IMR-90 (cell line): ENCODE results near the gene COL27A1. TPM values are rescaled to one million over a fixed set of nuclear protein-coding genes. Genes with fewer than 3 reads are reported as not detected.

ENCODE experiments used
- ATAC-seq: fragments of 200-7000 bp; cut with Tn5 transposase; 2 replicates; pipeline ENCODE4 v1.9.1; 2020; ENCODE audit warnings: low read depth, mild to moderate bottlenecking, moderate library complexity
- BruUV-seq: library from RNA; stranded (reverse); fragments of 400-500 nt; replicated peaks from 2 replicates; lab custom pipeline; 2021; lab: Mats Ljungman, UMichigan
- CTCF ChIA-PET: fragments of 300-600 bp; formaldehyde crosslinking; extraction: SDS; loops from one replicate; lab custom pipeline; 2021; ENCODE audit warnings: antibody characterized with exemption; lab: Yijun Ruan, JAX
- POLR2A ChIA-PET: fragments of 300-600 bp; sonication (Branson Sonifier 250); formaldehyde crosslinking; loops from one replicate; lab custom pipeline; 2022; ENCODE audit warnings: antibody characterized with exemption; ENCODE audit not compliant: unreplicated experiment; lab: Charles Lee
- DNase-seq: peaks from one replicate; pipeline ENCODE4 v3.0.0; 2013
- H2AFZ ChIP-seq: replicated peaks from 2 replicates; pipeline ENCODE3; 2013; ENCODE audit warnings: low read length, mild to moderate bottlenecking; ENCODE audit not compliant: poor library complexity
- H2AK5ac ChIP-seq: 2 replicates; pipeline ENCODE4 v1.6.1; 2013; ENCODE audit warnings: low read depth, low read length, inconsistent platforms
- H2AK9ac ChIP-seq: replicated peaks from 2 replicates; pipeline ENCODE3; 2013; ENCODE audit warnings: mild to moderate bottlenecking, low read depth, low read length, moderate library complexity; ENCODE audit not compliant: poor library complexity
- H2BK120ac ChIP-seq: 2 replicates; pipeline ENCODE4 v1.6.1; 2013; ENCODE audit warnings: low read depth, low read length, inconsistent platforms
- H2BK15ac ChIP-seq: 3 replicates; pipeline ENCODE4 v1.6.1; 2013; ENCODE audit warnings: low read depth, low read length, inconsistent platforms
- H2BK20ac ChIP-seq: 2 replicates; pipeline ENCODE4 v1.6.1; 2013; ENCODE audit warnings: low read depth, mild to moderate bottlenecking, inconsistent platforms, low read length, moderate library complexity
- H2BK5ac ChIP-seq: 2 replicates; pipeline ENCODE4 v1.6.1; 2013; ENCODE audit warnings: mild to moderate bottlenecking, low read depth, low read length, inconsistent platforms; ENCODE audit not compliant: poor library complexity, severe bottlenecking
- H3K14ac ChIP-seq: replicated peaks from 2 replicates; pipeline ENCODE4 v1.6.1; 2013; ENCODE audit warnings: low read depth, low read length, inconsistent platforms
- H3K18ac ChIP-seq: 2 replicates; pipeline ENCODE4 v1.6.1; 2013; ENCODE audit warnings: low read depth, low read length, control low read depth
- H3K23ac ChIP-seq: 2 replicates; pipeline ENCODE4 v1.6.1; 2013; ENCODE audit warnings: low read depth, low read length, inconsistent platforms
- H3K27ac ChIP-seq: 2 replicates; pipeline ENCODE4 v1.5.1; 2013; ENCODE audit warnings: mild to moderate bottlenecking, control low read depth, low read length; ENCODE audit not compliant: insufficient read depth
- H3K27me3 ChIP-seq: 2 replicates; pipeline ENCODE4 v1.6.1; 2013; ENCODE audit warnings: low read length; ENCODE audit not compliant: control insufficient read depth, insufficient read depth
- H3K36me3 ChIP-seq: 2 replicates; pipeline ENCODE4 v1.6.1; 2013; ENCODE audit warnings: low read length, mixed read lengths; ENCODE audit not compliant: control insufficient read depth, insufficient read depth
- H3K4ac ChIP-seq: 2 replicates; pipeline ENCODE4 v1.6.1; 2013; ENCODE audit warnings: low read depth, low read length, inconsistent platforms
- H3K4me1 ChIP-seq: 2 replicates; pipeline ENCODE4 v1.6.1; 2013; ENCODE audit warnings: low read length, mixed read lengths; ENCODE audit not compliant: control insufficient read depth, insufficient read depth
- H3K4me2 ChIP-seq: 2 replicates; pipeline ENCODE4 v1.6.1; 2013; ENCODE audit warnings: low read depth, mild to moderate bottlenecking, control low read depth, low read length, moderate library complexity
- H3K4me3 ChIP-seq: 2 replicates; pipeline ENCODE4 v1.5.1; 2013; ENCODE audit warnings: low read depth, mild to moderate bottlenecking, control low read depth, low read length, moderate library complexity; ENCODE audit not compliant: insufficient read depth
- H3K56ac ChIP-seq: 2 replicates; pipeline ENCODE4 v1.6.1; 2013; ENCODE audit warnings: low read length, inconsistent platforms; ENCODE audit not compliant: insufficient read depth; ENCODE audit errors: extremely low read depth
- H3K79me1 ChIP-seq, 2 experiments: 2 replicates each; pipeline ENCODE4 v1.6.1; 2013; ENCODE audit warnings: low read length in 2 of 2, inconsistent platforms in 1 of 2, low read depth in 1 of 2
- H3K9ac ChIP-seq: 2 replicates; pipeline ENCODE4 v1.6.1; 2013; ENCODE audit warnings: low read depth, low read length, control low read depth
- H3K9me1 ChIP-seq: 2 replicates; pipeline ENCODE4 v1.6.1; 2013; ENCODE audit warnings: low read length, inconsistent platforms; ENCODE audit not compliant: insufficient read depth
- H3K9me3 ChIP-seq: 2 replicates; pipeline ENCODE4 v1.6.1; 2013; ENCODE audit warnings: low read length; ENCODE audit not compliant: control insufficient read depth, insufficient read depth
- H4K20me1 ChIP-seq: 2 replicates; pipeline ENCODE4 v1.6.1; 2013; ENCODE audit warnings: low read length, inconsistent platforms; ENCODE audit not compliant: insufficient read depth
- H4K5ac ChIP-seq: 2 replicates; pipeline ENCODE4 v1.6.1; 2013; ENCODE audit warnings: mild to moderate bottlenecking, low read depth, low read length, control low read depth
- H4K8ac ChIP-seq, 2 experiments: 2 replicates each; pipeline ENCODE4 v1.6.1; 2013; ENCODE audit warnings: low read depth in 2 of 2, low read length in 2 of 2, control low read depth in 1 of 2, inconsistent platforms in 1 of 2
- H4K91ac ChIP-seq: 2 replicates; pipeline ENCODE4 v1.6.1; 2013; ENCODE audit warnings: low read depth, low read length, inconsistent platforms; ENCODE audit not compliant: insufficient read depth
- BHLHE40 ChIP-seq: fragments of 150-350 bp; IDR thresholded peaks from 2 replicates; pipeline ENCODE4 v1.6.1; 2016; ENCODE audit warnings: mild to moderate bottlenecking, low read depth, low read length
- CEBPB ChIP-seq: IDR thresholded peaks from 2 replicates; pipeline ENCODE4 v1.6.1; 2012; ENCODE audit warnings: low read depth, low read length, improper control_type of control experiment
- CTCF ChIP-seq: conservative IDR thresholded peaks from 2 replicates; pipeline ENCODE4 v1.5.1; 2012; ENCODE audit warnings: mild to moderate bottlenecking, low read depth, low read length, improper control_type of control experiment
- ELK1 ChIP-seq: fragments of 150-350 bp; IDR thresholded peaks from 2 replicates; pipeline ENCODE4 v1.6.1; 2016; ENCODE audit warnings: low read depth, mild to moderate bottlenecking, low read length, moderate library complexity, borderline replicate concordance
- FOS ChIP-seq: fragments of 150-350 bp; IDR thresholded peaks from 2 replicates; pipeline ENCODE4 v1.6.1; 2016; ENCODE audit warnings: low read depth, low read length
- MAFK ChIP-seq: IDR thresholded peaks from 2 replicates; pipeline ENCODE4 v1.6.1; 2012; ENCODE audit warnings: low read depth, low read length, improper control_type of control experiment
- MAZ ChIP-seq: IDR thresholded peaks from 2 replicates; pipeline ENCODE4 v1.6.1; 2012; ENCODE audit warnings: low read depth, mild to moderate bottlenecking, low read length, improper control_type of control experiment, moderate library complexity, borderline replicate concordance
- MXI1 ChIP-seq: IDR thresholded peaks from 2 replicates; pipeline ENCODE4 v1.6.1; 2012; ENCODE audit warnings: low read depth, mild to moderate bottlenecking, low read length, moderate library complexity, borderline replicate concordance
- NFE2L2 ChIP-seq: fragments of 150-350 bp; IDR thresholded peaks from 2 replicates; pipeline ENCODE4 v1.6.1; 2016; ENCODE audit warnings: low read depth, mild to moderate bottlenecking, low read length
- POLR2A ChIP-seq: IDR thresholded peaks from 2 replicates; pipeline ENCODE4 v1.6.1; 2012; ENCODE audit warnings: mild to moderate bottlenecking, low read depth, low read length
- RAD21 ChIP-seq: IDR thresholded peaks from 2 replicates; pipeline ENCODE4 v1.6.1; 2012; ENCODE audit warnings: low read length, improper control_type of control experiment
- RFX5 ChIP-seq: IDR thresholded peaks from 2 replicates; pipeline ENCODE4 v1.8.0; 2012; ENCODE audit warnings: low read depth, mild to moderate bottlenecking, low read length, moderate library complexity
- SMC3 ChIP-seq: fragments of 150-350 bp; IDR thresholded peaks from 2 replicates; pipeline ENCODE4 v1.6.1; 2016; ENCODE audit warnings: low read depth, mild to moderate bottlenecking, antibody characterized with exemption, low read length, moderate library complexity
- USF2 ChIP-seq: fragments of 150-350 bp; IDR thresholded peaks from 2 replicates; pipeline ENCODE4 v1.6.1; 2017; ENCODE audit warnings: mild to moderate bottlenecking, antibody characterized with exemption, low read length, low read depth
- WGBS, 2 experiments: methylation state at CpG; one replicate each; pipeline versions ENCODE4 v1.1.5 to v1.1.7; 2013; ENCODE audit warnings: missing lambda C conversion rate in 2 of 2; ENCODE audit not compliant: insufficient read length in 1 of 2; ENCODE audit errors: extremely low coverage in 2 of 2; 5-methylcytosine and 5-hydroxymethylcytosine counted together
- dilution Hi-C: fragments of 300-500 bp; cut with HindIII; formaldehyde crosslinking; loops from one replicate; pipeline ENCODE4 v1.14.3; 2018; ENCODE audit warnings: low sequenced_read_pairs; ENCODE audit not compliant: unreplicated experiment
- in situ Hi-C: fragments of 300-500 bp; cut with MboI; formaldehyde crosslinking; loops from 3 replicates; pipeline ENCODE4 v1.14.3; 2019; ENCODE audit warnings: low sequenced_read_pairs, inconsistent platforms, mixed read lengths
- intact Hi-C: fragments of 100-400 bp; cut with micrococcal nuclease; formaldehyde crosslinking; loops from 2 replicates; pipeline ENCODE4 v1.10.0; 2022
- polyA plus RNA-seq, 3 experiments: library from polyadenylated mRNA; depleted of rRNA; stranded (reverse); fragments of >200 nt; gene quantifications; 2 replicates each; pipeline ENCODE4 v1.2.3, GENCODE V29; 2012; ENCODE audit warnings: low replicate concordance in 1 of 3
- total RNA-seq: library from RNA; depleted of rRNA; stranded (reverse); fragments of >200 nt; gene quantifications from 2 replicates; pipeline ENCODE4 v1.2.3, GENCODE V29; 2012

COL27A1 gene
- total and polyA plus RNA-seq, 2 of the 4 experiments (the other 2 are of a cell fraction) = 3.2 to 18.3 TPM

- no peak for ATAC-seq
- Histone ChIP-seq H3K79me1 (no peaks in the 10 kb centered on the region), H3K56ac (no peak overlapping the region), H3K27ac (no peak overlapping the region), H4K8ac (no peak overlapping the region), H2BK15ac (no peak overlapping the region), H2AK9ac (no peak overlapping the region), H2BK20ac (no peak overlapping the region), H4K5ac (no peak overlapping the region), H2BK5ac (no peak overlapping the region), H3K4me1 (no peaks in the 10 kb centered on the region), H3K27me3 (no peaks in the 10 kb centered on the region), H3K4ac (no peak overlapping the region), H2BK120ac (no peak overlapping the region), H2AFZ (no peak overlapping the region), H3K9me3 (no peaks in the 10 kb centered on the region), H3K9me1 (peaks cover 2% of the 10 kb centered on the region; the same call in 1 of the 2 replicates), H4K20me1 (no peaks in the 10 kb centered on the region), H3K36me3 (peaks cover 3% of the 10 kb centered on the region; the same call in 1 of the 2 replicates), H3K4me2 (no peak overlapping the region), H4K91ac (no peak overlapping the region), H3K14ac (no peak overlapping the region), H3K9ac (no peak overlapping the region), H3K4me3 (no peak overlapping the region), H3K23ac (no peak overlapping the region), H3K18ac (no peak overlapping the region), H2AK5ac (no peak overlapping the region)
- ChIA-PET POLR2A (no interaction called here), CTCF (interaction anchor here (0.6 kb wide), 1 partner anchor 8 kb away, joined by 3 read pairs; no protein-coding TSS in a partner anchor)
- 62% methylated on average over 4 of the region's 10 CpGs; no CpG with 5 or more reads in 1 of the 2 experiments for WGBS, 2 experiments
- no peak for DNase-seq
- intact Hi-C loops (no loop called here), dilution Hi-C loops (no loop called here), in situ Hi-C loops (no loop called here)
- BruUV-seq = no TSS peak
- no peak for TF ChIP-seq RAD21
- TF ChIP-seq FOS = no peak
- no peak for TF ChIP-seq NFE2L2
- no peak for TF ChIP-seq MAZ
- TF ChIP-seq SMC3 = no peak
- TF ChIP-seq POLR2A = no peak
- no peak for TF ChIP-seq CEBPB
- no peak for TF ChIP-seq CTCF
- no peak for TF ChIP-seq BHLHE40
- TF ChIP-seq MAFK = no peak
- no peak for TF ChIP-seq USF2
- TF ChIP-seq RFX5 = no peak
- no peak for TF ChIP-seq MXI1
- TF ChIP-seq ELK1 = no peak
These were observed 78.3 kb downstream of the COL27A1 start for GRCh38 chr9:114233491-114234185.
